Measurements from ENCODE around the gene SLC25A36.
"Not testable (repeated sequence)": the region's sequence is repeated elsewhere in the genome, so short reads cannot be mapped to it uniquely, and the experiment has no call there.

Gene SLC25A36

DNA sequence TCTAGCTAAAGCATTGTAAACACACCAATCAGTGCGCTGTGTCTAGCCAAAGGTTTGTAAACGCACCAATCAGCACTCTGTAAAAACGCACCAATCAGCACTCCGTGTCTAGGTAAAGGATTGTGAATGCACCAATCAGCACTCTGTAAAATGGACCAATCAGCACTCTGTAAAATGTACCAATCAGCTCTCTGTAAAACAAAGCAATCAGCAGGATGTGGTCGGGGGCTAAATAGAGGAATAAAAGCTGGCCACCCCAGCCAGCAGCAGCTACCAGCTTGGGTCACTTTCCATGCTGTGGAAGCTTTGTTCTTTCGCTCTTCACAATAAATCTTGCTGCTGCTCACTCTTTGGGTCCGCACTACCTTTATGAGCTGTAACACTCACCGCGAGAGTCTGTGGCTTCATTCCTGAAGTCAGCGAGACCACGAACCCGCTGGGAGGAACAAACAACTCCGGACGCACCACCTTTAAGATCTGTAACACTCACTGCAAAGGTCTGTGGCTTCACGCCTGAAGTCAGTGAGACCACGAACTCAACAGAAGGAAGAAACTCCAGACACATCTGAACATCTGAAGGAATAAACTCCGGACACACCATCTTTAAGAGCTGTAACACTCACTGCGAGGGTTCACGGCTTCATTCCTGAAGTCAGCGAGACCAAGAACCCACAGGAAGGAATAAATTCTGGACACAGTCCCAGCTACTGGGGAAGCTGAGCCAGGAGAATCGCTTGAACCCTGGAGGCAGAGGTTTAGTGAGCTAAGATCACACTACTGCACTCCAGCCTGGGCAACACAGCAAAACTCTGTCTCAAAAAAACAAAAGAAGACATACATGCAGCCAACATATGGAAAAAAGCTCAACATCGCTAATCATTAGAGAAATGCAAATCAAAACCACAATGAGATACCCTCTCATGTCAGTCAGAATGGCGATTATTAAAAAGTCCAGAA lies 76.0 kb downstream of the SLC25A36 start:
- peaks cover 19 to 21% of the 10 kb centered on the region in 2 donors for H3K4me1 Mint-ChIP-seq (ENCODE audit: low read depth in 2 of 2)
- peak overlapping the region; percentile 62 to 71 for H3K4me3 Mint-ChIP-seq
- peak overlapping the region; percentile 82 to 89 for H3K27ac Mint-ChIP-seq

DNA sequence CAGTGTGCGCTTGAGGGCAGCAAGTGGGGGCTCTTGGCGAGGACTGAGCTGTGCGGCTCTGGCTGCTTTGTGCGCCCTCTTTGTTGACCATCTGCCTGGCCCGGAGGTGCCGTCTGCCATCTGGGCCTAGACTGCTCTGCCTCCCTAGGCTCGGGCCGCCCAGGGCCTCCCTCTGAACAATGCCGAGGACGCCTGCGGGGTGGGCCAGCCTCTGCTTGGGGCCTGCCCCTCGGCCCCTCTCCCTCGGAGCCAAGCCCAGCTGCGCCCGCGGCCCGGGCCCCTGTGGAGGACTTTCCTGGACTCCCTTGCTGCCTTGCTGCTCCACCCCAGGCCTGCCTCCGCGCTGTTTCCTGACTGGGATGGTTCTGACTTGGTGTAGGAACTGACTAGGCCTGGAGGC lies 77.6 kb downstream of the SLC25A36 start:
- Mint-ChIP-seq H3K9me3 (no peaks in the 10 kb centered on the region), H3K4me3 (no peak overlapping the region), H3K36me3 (ENCODE audit: insufficient read depth) (no peaks in the 10 kb centered on the region), H3K4me1 (ENCODE audit: low read depth in 2 of 2) (peaks cover 19 to 21% of the 10 kb centered on the region in 2 donors), H3K27me3 (no peaks in the 10 kb centered on the region), H3K27ac (peak overlapping the region in 1 of 2 donors; percentile 7)
- DNase-seq (no peak), ATAC-seq (replicated peaks) (no peak)

More for the DNA sequence above, 76.0 kb downstream of the SLC25A36 start:
- H3K9me3 Mint-ChIP-seq; H3K36me3 Mint-ChIP-seq (ENCODE audit: insufficient read depth); H3K27me3 Mint-ChIP-seq: not testable (repeated sequence)
- ATAC-seq (replicated peaks), result peak; percentile 58
- peak; percentile 27 to 50 (median 38) for DNase-seq

DNA sequence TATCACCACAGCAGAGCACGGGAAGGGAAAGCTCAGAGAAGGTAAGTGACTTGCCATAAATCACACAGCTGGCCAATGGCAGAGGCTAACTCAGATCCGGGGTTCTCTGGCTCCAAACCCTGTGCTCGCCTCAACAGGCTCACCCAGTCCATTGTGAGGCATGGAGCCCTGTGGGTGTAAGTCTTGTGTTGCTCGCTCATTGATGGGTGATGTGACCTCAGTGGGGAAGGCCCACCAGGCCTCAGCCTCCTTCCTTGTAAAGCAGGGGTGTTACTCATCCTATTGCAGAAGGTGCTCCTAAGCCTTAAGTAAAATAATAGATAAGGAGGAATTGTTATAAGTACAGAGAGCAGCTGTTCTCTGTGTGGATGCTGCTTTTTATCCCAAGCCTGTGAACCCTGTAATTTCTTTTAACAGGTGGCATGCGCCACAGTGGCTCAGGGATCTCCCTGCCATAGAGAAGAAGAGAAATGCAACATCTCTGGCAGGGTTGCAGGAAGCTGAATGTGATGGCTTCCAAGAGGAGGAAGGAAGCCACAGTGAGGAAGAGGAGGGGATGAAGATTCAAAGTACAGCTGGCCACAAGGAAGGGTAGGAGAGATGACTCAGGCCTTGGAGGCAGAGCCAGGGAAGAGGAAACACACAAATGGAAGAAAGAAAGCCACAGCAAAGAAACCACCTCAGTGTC lies 78.7 kb downstream of the SLC25A36 start:
- DNase-seq, result no peak
- no peak overlapping the region for H3K27ac Mint-ChIP-seq
- ATAC-seq (replicated peaks), result no peak
- H3K9me3 Mint-ChIP-seq, result no peaks in the 10 kb centered on the region
- no peaks in the 10 kb centered on the region for H3K36me3 Mint-ChIP-seq (ENCODE audit: insufficient read depth)
- peaks cover 19 to 21% of the 10 kb centered on the region in 2 donors for H3K4me1 Mint-ChIP-seq (ENCODE audit: low read depth in 2 of 2)
- H3K27me3 Mint-ChIP-seq, result no peaks in the 10 kb centered on the region
- H3K4me3 Mint-ChIP-seq, result no peak overlapping the region

DNA sequence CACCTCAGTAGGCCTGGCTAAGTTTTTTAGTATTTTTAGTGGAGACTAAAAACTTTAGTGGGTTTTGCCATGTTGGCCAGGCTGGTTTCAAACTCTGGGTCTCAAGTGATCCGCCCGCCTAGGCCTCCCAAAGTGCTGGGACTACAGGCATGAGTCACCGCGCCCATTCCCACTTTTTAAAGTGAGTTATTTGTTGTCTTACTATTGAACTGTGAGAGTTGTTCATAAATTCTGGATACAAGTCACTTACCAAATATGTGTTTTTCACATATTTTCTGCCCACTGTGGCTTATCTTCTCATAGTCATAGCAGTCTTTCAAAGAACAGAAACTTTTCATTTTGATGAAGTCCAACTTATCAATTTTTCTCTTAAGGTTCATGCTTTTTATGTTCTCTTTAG lies 79.6 kb downstream of the SLC25A36 start:
- H3K27me3 Mint-ChIP-seq, result peaks cover 0 to 3% of the 10 kb centered on the region in 2 donors
- H3K9me3 Mint-ChIP-seq, result no peaks in the 10 kb centered on the region
- ATAC-seq (replicated peaks), result no peak
- no peaks in the 10 kb centered on the region for H3K36me3 Mint-ChIP-seq (ENCODE audit: insufficient read depth)
- H3K4me1 Mint-ChIP-seq (ENCODE audit: low read depth in 2 of 2), result peaks cover 17 to 20% of the 10 kb centered on the region in 2 donors
- no peak overlapping the region for H3K27ac Mint-ChIP-seq
- no peak for DNase-seq
- no peak overlapping the region for H3K4me3 Mint-ChIP-seq
